ENCODE results near the gene UBQLN4.
A peak's percentile ranks its signal among the peaks of the same experiment; 100 is the strongest.

UBQLN4 gene

GRCh38 chr1:156053768-156054499 lies at the start of gene UBQLN4:
TSS of gene UBQLN4 (minus strand) at chr1:156053798. CDS start at chr1:156053701, 97 bp downstream.
- DNase-seq (ENCODE audit: low read depth in 2 of 2) = peak; percentile 64 to 75

DNA sequence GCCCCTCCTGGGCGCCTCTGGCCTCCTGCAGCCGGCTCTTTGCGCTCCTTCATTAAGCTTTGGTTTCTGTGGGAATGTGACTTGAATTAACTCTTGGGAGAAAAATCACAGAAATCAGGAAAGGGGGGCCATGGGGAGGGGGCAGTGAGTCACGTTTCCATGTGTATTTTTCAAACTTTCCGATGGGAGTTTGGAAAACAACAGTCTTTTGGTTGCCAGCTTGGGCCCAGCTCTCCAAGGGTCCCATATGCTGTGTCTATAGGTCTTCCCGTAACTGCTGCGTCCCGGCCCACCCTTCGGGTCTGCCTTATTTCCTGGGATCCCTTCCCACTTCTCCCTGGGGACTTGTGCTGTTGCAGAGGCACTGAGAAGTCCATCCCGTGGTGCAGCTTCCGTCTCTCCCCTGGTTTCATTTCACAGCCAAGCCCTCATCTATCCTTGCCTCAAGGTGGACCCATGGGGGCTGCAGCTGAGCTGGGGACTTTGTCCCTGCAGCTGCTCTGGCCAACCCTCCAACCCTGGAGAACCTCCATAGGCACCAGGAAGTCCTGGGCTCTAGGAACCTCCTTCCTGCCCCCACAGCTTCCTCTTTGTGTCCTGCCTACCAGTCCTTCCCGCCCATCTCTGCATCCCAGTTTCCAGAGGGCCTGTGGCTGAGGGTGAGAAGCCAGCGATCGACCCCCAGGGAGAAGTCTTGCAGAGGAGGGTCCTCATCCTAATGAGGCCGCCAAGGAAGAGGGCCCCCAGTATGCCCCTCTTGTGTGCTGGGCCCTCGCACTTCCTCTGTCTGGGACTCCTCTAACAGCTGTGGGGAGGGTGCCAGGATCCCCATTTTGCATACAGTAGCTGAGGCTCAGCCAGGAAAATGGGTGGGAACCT lies 49.3 kb upstream of the UBQLN4 start:
- no peak for DNase-seq (ENCODE audit: low read depth in 2 of 2)

DNA sequence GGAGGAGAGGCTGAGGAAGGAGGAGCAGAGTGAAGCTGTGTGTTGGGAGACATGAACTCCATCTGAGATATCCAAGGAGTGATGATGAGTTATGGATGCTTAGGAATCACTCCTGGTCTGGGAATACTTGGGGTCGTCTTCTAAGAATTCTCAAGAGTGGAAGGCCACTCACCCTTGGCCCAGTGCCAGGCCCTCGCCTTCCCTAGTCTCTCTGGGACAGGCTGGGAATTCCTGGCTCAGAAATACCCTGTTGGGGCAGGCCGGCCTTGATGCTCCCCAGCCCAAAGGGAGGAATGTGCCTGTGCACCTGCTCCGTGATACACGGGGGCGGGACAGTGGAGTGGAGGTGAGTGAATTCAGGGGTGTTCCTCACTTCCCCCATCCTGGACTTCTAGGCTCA lies 48.3 kb upstream of the UBQLN4 start:
- no peak for DNase-seq (ENCODE audit: low read depth in 2 of 2)

DNA sequence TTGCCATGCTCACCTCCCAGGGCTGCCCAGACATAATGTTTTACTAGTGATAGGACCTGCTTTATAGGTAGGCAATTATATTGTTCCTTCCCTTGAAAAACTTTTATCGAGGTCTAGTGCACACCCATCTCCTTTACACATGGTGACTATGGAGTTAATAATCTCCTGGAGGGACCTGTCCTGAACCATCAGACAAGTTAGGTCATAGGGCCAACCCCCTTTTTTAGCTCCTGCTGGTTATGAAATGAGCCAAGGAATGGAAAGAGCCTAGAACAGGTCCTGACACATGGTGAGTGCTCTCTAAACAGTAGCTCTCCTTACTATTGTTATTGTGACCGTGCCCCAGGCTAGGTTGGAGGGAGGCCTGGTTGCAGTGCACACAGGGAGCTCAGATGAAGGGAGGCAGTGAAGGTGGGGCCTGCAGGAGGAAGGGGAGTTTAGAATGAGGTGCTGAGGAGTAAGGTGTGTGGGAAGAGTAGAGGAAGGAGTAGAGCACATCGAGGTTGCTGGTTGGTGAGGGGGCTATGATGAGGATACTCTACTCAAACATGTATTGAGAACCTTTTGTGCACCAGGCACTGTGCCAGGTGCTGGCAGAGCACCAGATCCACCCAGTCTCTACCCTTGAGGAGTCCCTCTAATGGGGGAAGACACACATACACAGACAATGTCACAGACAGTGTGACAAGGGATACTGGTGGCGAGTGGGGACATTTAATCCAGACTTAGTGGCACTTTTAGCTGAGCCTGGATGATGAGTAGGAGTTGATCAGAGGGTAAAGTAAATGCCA lies 46.8 kb upstream of the UBQLN4 start:
- DNase-seq (ENCODE audit: low read depth in 2 of 2) = no peak

DNA sequence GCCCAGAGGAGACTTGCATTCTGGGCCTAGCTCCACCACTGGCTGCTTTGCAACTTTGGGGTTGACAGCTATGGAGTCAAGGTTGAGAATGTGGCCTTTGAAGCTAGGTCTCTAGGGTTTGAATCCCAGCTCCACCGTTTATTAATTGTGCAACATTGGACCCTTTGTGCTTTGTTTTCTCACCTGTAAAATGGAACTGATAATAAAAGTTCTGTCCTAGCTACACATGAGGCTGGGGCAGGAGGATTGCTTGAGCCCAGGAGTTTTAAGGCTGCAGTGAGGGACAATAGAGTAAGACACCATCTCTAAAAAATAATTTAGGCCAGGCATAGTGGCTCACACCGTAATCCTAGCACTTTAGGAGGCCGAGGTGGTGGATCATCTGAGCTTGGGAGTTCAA lies 45.7 kb upstream of the UBQLN4 start:
- DNase-seq (ENCODE audit: low read depth in 2 of 2) = no peak

DNA sequence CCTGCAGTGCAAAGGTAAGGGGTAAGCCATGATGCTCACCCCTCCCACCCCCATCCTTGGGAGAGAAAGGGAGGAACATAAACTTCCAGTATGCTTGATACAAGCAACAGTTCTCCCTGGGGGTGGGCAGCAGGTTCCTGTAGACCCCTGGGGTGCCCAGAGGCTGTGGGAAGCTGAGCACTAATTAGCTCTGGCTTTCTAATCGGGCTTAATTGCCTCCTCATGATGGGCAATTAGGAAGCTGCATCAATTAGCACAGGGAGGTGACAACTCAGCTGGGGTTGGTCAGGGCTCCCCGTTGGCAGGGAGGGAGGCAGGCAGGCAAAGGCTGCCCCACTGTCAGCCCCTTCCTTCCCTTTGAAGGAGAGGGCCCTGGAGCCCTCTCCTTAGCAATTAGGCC lies 45.2 kb upstream of the UBQLN4 start:
- no peak for DNase-seq (ENCODE audit: low read depth in 2 of 2)

DNA sequence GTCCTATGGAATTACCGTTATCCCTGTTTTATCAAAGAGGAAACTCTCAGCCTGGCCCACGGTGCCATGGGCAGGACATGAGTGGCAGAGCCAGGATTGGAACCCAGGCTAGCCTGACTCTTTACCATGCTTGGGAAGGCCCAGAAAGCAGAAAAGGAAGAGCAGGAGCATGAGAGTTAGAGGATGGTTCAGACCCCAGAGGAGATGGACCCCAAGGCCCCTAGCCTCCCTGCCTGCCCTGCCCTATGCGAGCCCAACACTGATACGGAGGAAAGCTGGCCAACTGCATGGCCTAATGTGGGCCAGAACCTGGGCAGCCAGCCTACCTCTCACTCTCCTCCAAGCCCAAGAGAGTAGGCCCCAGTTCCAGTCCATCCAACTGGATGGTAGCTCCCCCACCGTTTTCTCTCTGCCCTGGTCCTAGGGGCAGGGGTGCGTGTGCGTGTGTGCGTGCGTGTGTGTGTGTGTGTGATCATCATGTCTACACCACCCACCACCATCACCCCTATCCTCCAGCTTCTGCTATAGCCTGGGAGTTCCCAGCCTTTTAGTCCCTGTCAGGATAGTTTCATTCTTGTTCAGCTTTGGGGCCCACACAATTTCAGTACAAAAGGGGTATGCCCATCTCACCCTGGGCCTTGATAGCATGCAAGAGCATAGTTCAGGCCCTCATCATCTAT lies 44.0 kb upstream of the UBQLN4 start:
- no peak for DNase-seq (ENCODE audit: low read depth in 2 of 2)

DNA sequence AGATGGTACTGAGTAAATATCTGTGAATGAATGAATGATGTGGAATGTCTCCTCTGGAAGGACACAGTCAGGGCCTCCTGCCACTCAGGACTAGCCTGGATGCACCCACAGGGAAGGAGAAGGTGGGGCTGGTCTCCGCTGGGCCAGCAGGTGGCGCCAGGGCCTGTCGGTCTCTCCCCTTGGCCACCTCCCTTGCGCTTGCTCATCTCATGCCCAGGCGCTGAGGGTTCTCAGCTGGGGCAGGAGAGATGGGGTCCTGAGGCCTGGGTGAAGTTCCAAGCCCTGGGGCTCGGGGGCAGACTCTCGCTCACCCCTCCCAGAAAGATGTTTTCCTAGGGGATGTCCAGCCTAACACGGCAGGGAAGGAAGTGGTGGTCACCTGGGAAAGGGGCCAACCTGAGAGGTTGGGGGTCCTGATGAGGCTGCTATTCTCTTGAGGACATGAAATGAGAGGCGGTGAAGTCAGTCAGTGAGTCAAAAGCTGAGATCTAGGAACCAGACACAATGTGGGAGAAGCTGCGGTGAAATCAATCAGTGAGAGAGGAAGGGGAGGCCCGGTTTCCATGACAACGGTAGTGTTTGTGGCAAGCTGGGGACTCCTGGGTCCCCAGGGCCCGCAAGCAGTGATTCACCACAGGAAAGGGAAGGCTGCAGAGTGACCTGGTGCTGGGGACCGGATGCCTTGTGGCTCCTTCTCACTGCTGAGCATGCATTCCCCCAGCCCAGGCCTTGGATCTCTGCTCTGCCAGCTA lies 43.2 kb upstream of the UBQLN4 start:
- DNase-seq (ENCODE audit: low read depth in 2 of 2) = peak; percentile 75 to 76

DNA sequence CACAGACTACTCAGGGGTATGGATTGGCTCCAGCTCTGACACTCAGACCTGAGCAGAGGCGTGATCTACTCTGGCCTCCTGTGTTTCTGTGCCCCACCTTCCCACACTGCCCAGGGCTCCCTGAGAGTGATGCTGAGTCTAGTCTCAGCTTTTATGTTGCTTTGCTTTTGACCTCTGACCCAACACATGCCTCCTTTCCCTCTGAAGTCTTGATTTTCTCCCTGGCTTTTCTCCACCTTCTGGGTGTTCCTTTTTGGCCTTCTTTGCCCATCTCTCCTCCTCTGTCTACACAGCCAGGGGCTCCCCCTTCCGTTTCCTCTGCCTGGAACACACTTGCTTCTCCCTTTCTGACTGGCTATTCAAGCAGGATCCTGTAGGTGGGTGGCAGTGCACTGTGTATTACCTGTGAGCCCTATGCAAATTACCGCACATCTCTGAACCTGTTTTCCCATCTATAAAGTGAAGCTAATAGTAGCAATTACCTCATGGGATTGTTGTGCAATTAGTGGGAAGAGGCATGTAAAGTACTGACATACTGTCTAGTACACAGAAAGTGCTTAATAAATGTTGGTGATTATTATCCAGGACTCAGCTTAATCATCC lies 42.4 kb upstream of the UBQLN4 start:
- DNase-seq (ENCODE audit: low read depth in 2 of 2) = no peak

DNA sequence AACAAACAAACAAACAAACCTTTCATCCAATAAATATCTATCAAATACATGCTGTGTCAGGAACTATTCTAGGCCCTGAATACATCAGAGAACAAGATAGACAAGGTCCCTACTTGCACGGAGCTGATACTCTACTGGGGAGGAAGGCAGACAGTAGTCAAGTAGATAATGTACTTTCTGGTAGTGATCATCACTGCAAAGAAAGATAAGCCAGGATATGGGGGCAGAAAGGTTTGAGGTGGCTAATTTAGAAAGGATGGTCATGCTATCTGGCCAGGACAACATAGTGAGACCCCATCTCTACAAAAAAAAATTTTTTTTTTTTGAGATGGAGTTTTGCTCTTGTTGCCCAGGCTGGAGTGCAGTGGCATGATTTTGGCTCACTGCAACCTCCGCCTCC lies 38.0 kb upstream of the UBQLN4 start:
- no peak for DNase-seq (ENCODE audit: low read depth in 2 of 2)

DNA sequence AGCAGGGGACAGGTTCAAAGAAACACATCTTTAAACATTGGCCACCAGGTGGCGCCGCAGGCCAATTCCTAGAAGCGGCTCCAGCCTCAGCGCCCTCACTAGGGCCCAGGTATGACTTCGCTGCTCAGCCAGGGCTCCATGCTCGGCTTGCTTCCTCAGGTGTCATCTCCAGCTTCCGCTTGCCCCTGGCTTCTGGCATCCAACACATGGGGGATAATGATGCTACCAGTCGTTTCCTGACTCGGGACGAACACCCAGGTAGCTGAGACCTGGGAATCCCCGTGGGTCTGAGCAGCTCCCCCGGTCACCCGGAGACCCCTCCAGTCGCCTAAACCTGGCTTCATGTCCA lies 37.2 kb upstream of the UBQLN4 start:
- peak; percentile 76 to 84 for DNase-seq (ENCODE audit: low read depth in 2 of 2)

GRCh38 chr1:156090138-156090839 lies 36.7 kb upstream of the UBQLN4 start:
- no peak for DNase-seq (ENCODE audit: low read depth in 2 of 2)

DNA sequence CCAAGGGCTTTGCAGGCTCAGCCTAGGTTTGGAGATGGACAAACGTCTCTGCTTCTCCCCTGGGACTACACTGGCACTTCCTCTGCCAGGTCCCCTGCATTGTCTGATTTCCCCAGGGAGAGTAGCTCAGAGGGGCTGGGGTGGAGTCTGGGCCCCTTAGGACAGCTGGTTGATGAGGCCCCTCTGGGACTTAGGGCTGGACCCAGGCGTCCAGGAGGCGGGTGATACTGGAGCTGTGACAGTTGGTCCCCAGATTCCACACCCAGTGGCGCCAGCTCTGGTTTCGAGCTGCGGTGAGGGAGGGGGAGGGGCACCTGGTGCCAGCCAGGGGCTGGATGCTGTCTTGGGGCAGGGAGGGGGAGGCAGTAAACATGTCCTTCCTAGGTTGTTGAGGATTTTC lies 36.1 kb upstream of the UBQLN4 start:
- DNase-seq (ENCODE audit: low read depth in 2 of 2) = no peak

GRCh38 chr1:156086256-156086662 lies 32.7 kb upstream of the UBQLN4 start:
- no peak for DNase-seq (ENCODE audit: low read depth in 2 of 2)

DNA sequence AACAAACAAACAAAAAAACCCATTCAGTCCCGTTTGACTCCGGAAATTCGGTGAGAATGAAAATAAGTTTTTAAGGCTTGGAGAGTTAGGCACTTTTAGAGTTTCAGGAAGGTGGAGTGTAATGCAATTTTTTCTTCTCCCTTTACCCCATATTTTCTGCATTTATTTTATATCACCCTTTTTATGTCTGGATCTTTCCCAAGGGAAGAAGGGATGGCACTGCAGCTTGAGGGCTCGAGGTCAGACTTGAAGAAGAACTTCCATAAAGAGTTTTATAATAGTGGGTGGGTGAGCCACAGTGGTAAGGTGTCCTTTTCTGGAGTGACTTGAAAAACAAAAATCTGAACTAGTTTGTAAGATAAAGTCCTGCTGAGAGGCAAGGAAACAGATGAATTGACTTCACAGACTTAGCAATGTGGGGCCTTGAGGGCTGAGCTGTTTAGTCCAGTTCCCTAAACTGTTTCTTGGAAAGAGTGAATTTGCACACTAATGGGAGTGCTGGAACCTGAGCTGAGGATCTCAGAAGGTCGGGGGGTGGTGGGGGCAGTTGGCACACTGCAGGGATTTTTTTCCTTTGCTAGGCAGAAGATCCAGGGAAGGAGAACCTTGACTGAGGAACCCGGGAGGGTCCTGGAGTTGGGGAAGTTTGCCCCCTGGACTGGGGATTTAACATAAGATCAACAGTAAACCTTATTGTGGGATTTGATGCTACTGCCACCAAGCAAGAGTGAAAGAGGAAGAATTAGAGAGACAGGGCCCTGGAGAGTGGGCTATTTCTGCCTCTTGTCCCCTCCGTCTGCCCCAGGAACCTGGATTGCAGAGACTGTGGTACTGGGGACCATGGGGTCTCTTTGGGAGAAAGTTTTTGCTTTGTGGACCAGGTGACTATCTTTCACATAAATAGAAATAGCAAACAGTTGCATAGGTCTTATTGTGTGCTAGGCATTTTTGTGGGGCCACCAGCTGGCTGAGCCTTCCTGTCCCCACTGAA lies 30.5 kb upstream of the UBQLN4 start:
- no peak for DNase-seq (ENCODE audit: low read depth in 2 of 2)

GRCh38 chr1:156082309-156083091 lies 28.9 kb upstream of the UBQLN4 start, which contains the start of gene MEX3A:
TSS of gene MEX3A (minus strand) at chr1:156082465. CDS start at chr1:156081998, 467 bp downstream.
- DNase-seq (ENCODE audit: low read depth in 2 of 2) = peak in 1 of 2 donors; percentile 41

GRCh38 chr1:156081917-156082308 lies 28.3 kb upstream of the UBQLN4 start:
- DNase-seq (ENCODE audit: low read depth in 2 of 2) = no peak
